CD14-positive monocyte (primary cell): ENCODE data around the gene ZC3H4. TPM values are rescaled to one million over a fixed set of nuclear protein-coding genes. Genes with fewer than 3 reads are reported as not detected.

ENCODE experiments used
- DNase-seq, 3 donors: peaks; one replicate each; pipeline ENCODE4 v3.0.0-alpha.2; 2011 to 2022
- H2AFZ ChIP-seq: 2 replicates; pipeline ENCODE4 v1.6.0; 2012; ENCODE audit warnings: mild to moderate bottlenecking, low read depth, low read length, inconsistent platforms; ENCODE audit not compliant: insufficient read depth, poor library complexity, severe bottlenecking
- H3K27ac ChIP-seq, 2 donors: 1 replicate in 1 of 2; 2 replicates in 1 of 2; pipeline ENCODE4 v1.5.1; 2012 to 2013; ENCODE audit warnings: low read length in 2 of 2, control low read depth in 1 of 2, inconsistent platforms in 1 of 2, low read depth in 1 of 2, mild to moderate bottlenecking in 1 of 2
- H3K27me3 ChIP-seq, 2 donors: one replicate each; pipeline versions ENCODE4 v1.6.0 to v1.6.1; 2011 to 2013; ENCODE audit warnings: low read length in 2 of 2; ENCODE audit not compliant: control insufficient read depth in 2 of 2, insufficient read depth in 2 of 2
- H3K36me3 ChIP-seq, 2 donors: replicated peaks in 1 of 2; 1 replicate in 1 of 2; 2 replicates in 1 of 2; pipeline versions ENCODE4 v1.5.1 to v1.6.1; 2012 to 2013; ENCODE audit warnings: low read length in 2 of 2, control low read depth in 1 of 2, inconsistent platforms in 1 of 2, mild to moderate bottlenecking in 1 of 2; ENCODE audit not compliant: insufficient read depth in 2 of 2, control insufficient read depth in 1 of 2
- H3K4me1 ChIP-seq, 2 donors: 1 replicate in 1 of 2; 2 replicates in 1 of 2; pipeline versions ENCODE4 v1.5.1 to v1.6.1; 2012 to 2013; ENCODE audit warnings: low read length in 2 of 2, control low read depth in 1 of 2, inconsistent platforms in 1 of 2, mild to moderate bottlenecking in 1 of 2, moderate library complexity in 1 of 2; ENCODE audit not compliant: insufficient read depth in 2 of 2, control insufficient read depth in 1 of 2
- H3K4me2 ChIP-seq: replicated peaks from 2 replicates; pipeline ENCODE3; 2012; ENCODE audit warnings: low read length, moderate library complexity, mild to moderate bottlenecking; ENCODE audit not compliant: poor library complexity, severe bottlenecking; ENCODE audit errors: extremely low read depth
- H3K4me3 ChIP-seq, 3 experiments: fragments of 200-600 bp in 1 of 3; sonication (generic) in 1 of 3; replicated peaks in 1 of 3; 1 replicate in 2 of 3; 2 replicates in 1 of 3; pipeline ENCODE4 v1.5.1; 2011 to 2013; ENCODE audit warnings: low read length in 3 of 3, mild to moderate bottlenecking in 3 of 3, control low read depth in 2 of 3, low read depth in 2 of 3, inconsistent platforms in 1 of 3, moderate library complexity in 1 of 3
- H3K79me2 ChIP-seq: 2 replicates; pipeline ENCODE4 v1.6.0; 2012; ENCODE audit warnings: mild to moderate bottlenecking, control low read depth, inconsistent platforms, low read length, moderate library complexity; ENCODE audit not compliant: insufficient read depth
- H3K9ac ChIP-seq: 2 replicates; pipeline ENCODE4 v1.6.0; 2017; ENCODE audit warnings: low read length, mild to moderate bottlenecking; ENCODE audit not compliant: insufficient read depth, poor library complexity, severe bottlenecking
- H3K9me3 ChIP-seq, 2 donors: replicated peaks in 1 of 2; 1 replicate in 1 of 2; 2 replicates in 1 of 2; pipeline versions ENCODE4 v1.5.1 to v1.6.1; 2012 to 2013; ENCODE audit warnings: low read length in 2 of 2, control low read depth in 1 of 2; ENCODE audit not compliant: control insufficient read depth in 1 of 2, insufficient read depth in 1 of 2
- H4K20me1 ChIP-seq: 2 replicates; pipeline ENCODE4 v1.6.0; 2012; ENCODE audit warnings: mild to moderate bottlenecking, low read length, control low read depth, moderate library complexity; ENCODE audit not compliant: insufficient read depth
- H3K27ac Mint-ChIP-seq, 7 donors: one replicate each; pipeline ENCODE4 v1.8.0; 2020; ENCODE audit warnings: mild to moderate bottlenecking in 7 of 7, mixed read lengths in 7 of 7, moderate library complexity in 6 of 7, inconsistent platforms in 2 of 7
- H3K27me3 Mint-ChIP-seq, 3 donors: one replicate each; pipeline ENCODE4 v1.8.0; 2021 to 2022; ENCODE audit warnings: low read depth in 3 of 3, mild to moderate bottlenecking in 3 of 3, mixed read lengths in 3 of 3, moderate library complexity in 3 of 3, inconsistent platforms in 1 of 3
- H3K36me3 Mint-ChIP-seq, 2 donors: one replicate each; pipeline ENCODE4 v1.8.0; 2020; ENCODE audit warnings: mixed read lengths in 2 of 2, inconsistent platforms in 1 of 2, mild to moderate bottlenecking in 1 of 2
- H3K4me1 Mint-ChIP-seq: one replicate; pipeline ENCODE4 v1.8.0; 2020; ENCODE audit warnings: mild to moderate bottlenecking, mixed read lengths
- H3K4me3 Mint-ChIP-seq, 2 donors: one replicate each; pipeline ENCODE4 v1.8.0; 2020; ENCODE audit warnings: mild to moderate bottlenecking in 2 of 2, mixed read lengths in 2 of 2, moderate library complexity in 1 of 2
- H3K9me3 Mint-ChIP-seq, 7 donors: one replicate each; pipeline ENCODE4 v1.8.0; 2020 to 2022; ENCODE audit warnings: mixed read lengths in 7 of 7, mild to moderate bottlenecking in 6 of 7, moderate library complexity in 6 of 7, inconsistent platforms in 2 of 7
- CTCF ChIP-seq: fragments of 200-600 bp; IDR thresholded peaks from one replicate; pipeline ENCODE4 v1.8.0; 2022; ENCODE audit warnings: antibody characterized with exemption, mild to moderate bottlenecking
- WGBS: methylation state at CpG from one replicate; pipeline ENCODE4 v1.1.5; 2013; ENCODE audit warnings: missing lambda C conversion rate; ENCODE audit not compliant: insufficient coverage; 5-methylcytosine and 5-hydroxymethylcytosine counted together
- intact Hi-C, 2 donors: fragments of 100-400 bp; cut with micrococcal nuclease; formaldehyde crosslinking; loops; one replicate each; pipeline versions ENCODE4 v1.15.0 to v1.15.1; 2023
- polyA plus RNA-seq, 3 donors: library from polyadenylated mRNA; depleted of rRNA in 1 of 3; unstranded in 2 of 3; stranded (reverse) in 1 of 3; fragments of 300-500 nt in 2 of 3; fragments of >200 nt in 1 of 3; fragmentation: Illumina TruSeq in 2 of 3; gene quantifications; 1 replicate in 2 of 3; 2 replicates in 1 of 3; pipeline ENCODE4 v1.2.3, GENCODE V29; 2012 to 2021

ZC3H4 gene
- polyA plus RNA-seq, 3 donors = 0.24 to 9.9 (median 0.60) TPM

- WGBS = 94% methylated on average over 7 of the region's 9 CpGs
- no peaks in the 10 kb centered on the region for H3K9me3 ChIP-seq
- peaks cover 49% of the 10 kb centered on the region for H3K4me1 Mint-ChIP-seq
- H3K9ac ChIP-seq = no peak overlapping the region
- peaks cover 39% of the 10 kb centered on the region for H4K20me1 ChIP-seq
- peaks cover 90% of the 10 kb centered on the region for H3K79me2 ChIP-seq
- H3K36me3 ChIP-seq = peaks cover 15 to 28% of the 10 kb centered on the region in 2 donors
- H3K4me3 Mint-ChIP-seq = no peak overlapping the region
- H3K9me3 Mint-ChIP-seq = peaks cover 0 to 2% (median 0%) of the 10 kb centered on the region in 7 donors
- no peak for DNase-seq
- intact Hi-C loops = no loop called here
- peaks cover 25 to 34% of the 10 kb centered on the region in 2 donors for H3K36me3 Mint-ChIP-seq
- TF ChIP-seq CTCF = no peak
- H2AFZ ChIP-seq = no peak overlapping the region
- H3K27me3 ChIP-seq = no peaks in the 10 kb centered on the region
- no peak overlapping the region for H3K4me3 ChIP-seq
- peaks cover 0 to 1% (median 0%) of the 10 kb centered on the region in 3 donors for H3K27me3 Mint-ChIP-seq
- H3K27ac ChIP-seq = peak overlapping the region in 1 of 2 donors; percentile 56
- H3K4me2 ChIP-seq = no peak overlapping the region
- peak overlapping the region in 5 of 7 donors; percentile 40 to 100 (median 51) for H3K27ac Mint-ChIP-seq
- peaks cover 35 to 41% of the 10 kb centered on the region in 2 donors for H3K4me1 ChIP-seq
These were observed 5.4 kb downstream of the ZC3H4 start for GRCh38 chr19:47107953-47108746.

DNA sequence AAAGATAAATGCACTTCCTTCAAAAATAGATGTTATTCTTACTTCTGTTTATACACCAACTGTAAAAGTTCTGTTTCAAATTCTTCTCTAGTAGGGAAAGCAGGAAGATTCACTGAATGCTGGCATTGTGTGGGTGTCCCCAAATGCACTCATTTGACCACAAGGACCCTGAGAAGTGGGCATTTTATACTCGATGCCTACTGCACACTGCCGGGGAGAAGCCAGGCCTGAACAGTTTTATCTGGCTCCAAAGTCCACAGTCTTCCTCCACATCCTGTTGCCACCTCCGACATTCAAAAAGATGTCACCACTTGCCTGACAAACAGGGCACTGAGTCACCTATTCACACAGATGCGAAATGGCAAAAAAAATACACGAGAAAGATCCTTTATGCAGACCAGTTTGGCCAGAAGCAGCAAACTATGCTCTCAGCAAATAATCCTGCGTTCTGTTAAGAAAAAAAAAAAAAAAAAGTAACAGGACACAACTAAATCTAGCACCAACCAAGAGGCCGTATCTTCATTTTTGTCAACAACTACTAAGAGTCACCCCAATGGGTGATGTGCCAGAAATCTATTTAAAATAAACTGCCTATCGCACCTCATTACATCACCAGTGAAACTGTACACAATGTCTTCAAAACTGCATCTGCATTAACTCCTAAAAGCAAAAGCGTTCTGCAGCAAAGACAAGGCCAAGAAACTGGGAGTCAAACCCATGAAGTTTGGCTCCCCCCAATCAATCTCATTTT lies 6.2 kb downstream of the ZC3H4 start:
- DNase-seq = no peak
- H3K27ac ChIP-seq = peak overlapping the region; percentile 15 to 56
- H3K4me2 ChIP-seq = peak overlapping the region; percentile 18
- TF ChIP-seq CTCF = no peak
- H3K4me3 Mint-ChIP-seq = peak overlapping the region in 1 of 2 donors; percentile 47
- WGBS = 23% methylated on average over 9 of the region's 9 CpGs
- H3K36me3 ChIP-seq = peaks cover 15 to 34% of the 10 kb centered on the region in 2 donors
- H3K9me3 Mint-ChIP-seq = peaks cover 0 to 2% (median 0%) of the 10 kb centered on the region in 7 donors
- H3K36me3 Mint-ChIP-seq = peaks cover 29 to 34% of the 10 kb centered on the region in 2 donors
- H2AFZ ChIP-seq = no peak overlapping the region
- H3K4me1 Mint-ChIP-seq = peaks cover 54% of the 10 kb centered on the region
- peak overlapping the region in 5 of 7 donors; percentile 41 to 67 (median 61) for H3K27ac Mint-ChIP-seq
- intact Hi-C loops = no loop called here
- no peaks in the 10 kb centered on the region for H3K9me3 ChIP-seq
- peaks cover 35 to 41% of the 10 kb centered on the region in 2 donors for H3K4me1 ChIP-seq
- no peak overlapping the region for H3K9ac ChIP-seq
- H4K20me1 ChIP-seq = peaks cover 46% of the 10 kb centered on the region
- no peak overlapping the region for H3K4me3 ChIP-seq
- peaks cover 98% of the 10 kb centered on the region for H3K79me2 ChIP-seq
- peaks cover 0 to 1% (median 0%) of the 10 kb centered on the region in 3 donors for H3K27me3 Mint-ChIP-seq
- no peaks in the 10 kb centered on the region for H3K27me3 ChIP-seq
